HG03521 (cell line): ENCODE results near the gene CTRB1.
"Not testable (repeated sequence)": the region's sequence is repeated elsewhere in the genome, so short reads cannot be mapped to it uniquely, and the experiment has no call there.

Experiments
- ATAC-seq: cut with Tn5 transposase; IDR thresholded peaks from one replicate; pipeline ENCODE4 v1.9.1; 2021; ENCODE audit warnings: mild to moderate bottlenecking, moderate library complexity; ENCODE audit not compliant: unreplicated experiment

The CTRB1 gene

GRCh38 chr16:75203667-75204409 lies 14.9 kb upstream of the CTRB1 start:
- ATAC-seq, result no peak

GRCh38 chr16:75204410-75204758 lies 14.4 kb upstream of the CTRB1 start:
- no peak for ATAC-seq

DNA sequence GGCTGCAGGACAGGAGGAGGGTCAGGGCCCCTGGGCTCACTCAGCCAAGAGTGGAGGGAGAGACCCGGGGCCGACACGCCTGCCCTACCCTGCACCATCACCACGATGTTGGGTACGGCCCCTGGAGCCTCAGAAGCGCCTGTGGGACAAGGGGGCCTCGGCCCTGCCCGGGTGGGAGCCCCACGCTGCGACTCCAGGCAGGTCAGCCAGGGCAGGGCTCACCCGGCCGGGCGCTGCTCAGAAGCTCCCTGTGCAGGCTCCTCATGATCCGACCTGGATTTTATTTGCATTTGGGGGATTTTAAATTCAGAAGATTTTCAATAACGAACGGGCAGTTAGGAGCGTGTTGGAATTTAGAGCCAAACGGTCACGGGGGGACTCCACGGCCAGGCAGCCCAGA lies 13.9 kb upstream of the CTRB1 start:
- ATAC-seq, result not testable (repeated sequence)

DNA sequence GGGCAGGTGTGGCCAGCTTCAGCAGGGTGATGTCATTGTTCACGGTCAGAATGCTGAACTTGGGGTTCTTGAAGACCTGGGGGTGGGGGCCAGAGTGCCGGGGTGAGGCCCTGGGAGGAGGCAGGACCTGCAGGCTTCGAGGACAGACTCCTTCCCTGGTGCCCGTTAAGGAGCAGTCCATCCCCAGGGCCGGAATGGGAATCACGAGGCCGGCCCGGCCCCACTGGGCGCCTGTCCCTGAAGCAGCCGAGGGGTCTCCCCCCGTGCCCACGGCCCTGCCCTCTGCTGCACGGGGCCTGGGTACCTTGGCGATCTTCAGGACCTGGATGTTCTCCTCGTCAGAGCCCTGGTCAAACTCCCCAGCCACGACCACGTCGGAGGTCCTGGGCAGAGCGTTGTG lies 13.3 kb upstream of the CTRB1 start:
- not testable (repeated sequence) for ATAC-seq

- ATAC-seq, result not testable (repeated sequence)
Measured at GRCh38 chr16:75205961-75206748, 12.6 kb upstream of the CTRB1 start.

DNA sequence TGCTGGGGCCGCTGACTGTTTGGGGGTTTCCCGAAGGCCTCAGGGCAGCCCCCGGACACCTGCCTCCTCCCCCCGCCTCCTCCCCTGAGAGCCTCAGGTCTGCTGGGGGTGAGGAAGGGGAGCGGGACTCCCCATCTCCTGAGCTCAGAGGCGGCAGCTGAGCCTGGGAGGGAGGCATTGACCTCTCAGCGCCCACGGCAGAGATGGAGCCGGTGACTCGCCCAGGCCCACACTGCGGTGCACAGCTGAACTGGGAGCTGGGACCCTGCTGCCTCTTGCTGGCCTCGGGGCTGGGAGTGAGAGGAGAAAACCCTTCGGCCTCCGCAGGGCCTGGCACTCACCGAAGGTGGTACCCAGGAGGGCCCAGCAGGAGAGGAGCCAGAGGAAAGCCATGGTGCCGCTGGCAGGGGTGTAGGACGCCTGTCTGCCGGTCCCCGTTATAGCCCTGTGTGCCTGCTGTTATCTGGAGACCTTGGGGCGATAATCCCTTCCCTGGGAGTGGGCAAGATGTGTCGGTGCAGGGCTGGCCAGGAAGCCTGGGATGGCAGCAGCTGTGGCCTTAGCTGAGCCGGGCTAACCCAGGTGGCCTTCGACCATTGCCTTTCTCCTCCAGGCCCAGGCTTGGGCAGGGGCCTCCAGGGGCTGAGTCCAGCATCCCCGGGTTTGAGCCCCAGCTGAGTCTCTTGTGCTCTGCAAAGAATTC lies 11.9 kb upstream of the CTRB1 start, which contains the start of gene CTRB2:
Gene CTRB2, minus strand, starts transcription at position 413 of the 703 bp plus-strand sequence. Its CDS starts 20 bp downstream, at position 393.
- no peak for ATAC-seq

- ATAC-seq, result no peak
Measured at GRCh38 chr16:75207831-75208230, 11.0 kb upstream of the CTRB1 start.

- no peak for ATAC-seq
Measured at GRCh38 chr16:75208242-75208825, 10.5 kb upstream of the CTRB1 start.

DNA sequence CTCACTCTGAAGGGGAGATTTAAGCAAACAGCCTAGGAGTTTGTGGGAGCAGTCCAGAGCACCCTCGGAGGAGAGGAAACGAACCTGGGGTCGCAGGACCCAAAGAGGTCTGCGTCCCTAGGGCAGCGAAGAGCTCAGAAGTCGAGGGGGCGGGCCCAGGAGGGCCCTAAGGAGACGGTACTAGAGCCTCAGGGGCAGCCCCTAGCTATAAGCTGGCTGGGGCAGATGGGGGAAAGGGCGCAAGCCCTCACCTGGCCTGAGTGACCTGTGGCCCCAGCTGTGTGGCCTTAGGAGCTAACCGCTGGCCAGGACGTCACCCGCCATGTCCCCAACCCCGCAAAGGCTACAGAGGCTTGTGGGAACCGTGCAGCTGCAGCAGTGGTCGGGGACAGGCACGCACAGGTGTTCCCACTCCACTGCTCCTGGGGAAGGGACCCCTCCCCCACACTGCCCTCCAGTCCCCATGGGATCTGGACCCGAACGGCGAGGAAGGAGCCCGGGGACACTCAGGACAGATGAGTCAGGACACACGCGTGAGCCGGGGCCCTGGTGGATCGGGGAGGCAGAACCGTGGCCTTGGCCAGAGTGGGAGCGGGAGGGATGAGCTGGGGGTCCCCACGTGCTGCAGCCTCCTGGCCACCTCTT lies 9.8 kb upstream of the CTRB1 start:
- ATAC-seq, result no peak

GRCh38 chr16:75209514-75209913 lies 9.3 kb upstream of the CTRB1 start:
- not testable (repeated sequence) for ATAC-seq

- no peak for ATAC-seq
Measured at GRCh38 chr16:75209944-75210343, 8.8 kb upstream of the CTRB1 start.

GRCh38 chr16:75211286-75211685 lies 7.5 kb upstream of the CTRB1 start:
- not testable (repeated sequence) for ATAC-seq

GRCh38 chr16:75216127-75216526 lies 2.7 kb upstream of the CTRB1 start:
- no peak for ATAC-seq

DNA sequence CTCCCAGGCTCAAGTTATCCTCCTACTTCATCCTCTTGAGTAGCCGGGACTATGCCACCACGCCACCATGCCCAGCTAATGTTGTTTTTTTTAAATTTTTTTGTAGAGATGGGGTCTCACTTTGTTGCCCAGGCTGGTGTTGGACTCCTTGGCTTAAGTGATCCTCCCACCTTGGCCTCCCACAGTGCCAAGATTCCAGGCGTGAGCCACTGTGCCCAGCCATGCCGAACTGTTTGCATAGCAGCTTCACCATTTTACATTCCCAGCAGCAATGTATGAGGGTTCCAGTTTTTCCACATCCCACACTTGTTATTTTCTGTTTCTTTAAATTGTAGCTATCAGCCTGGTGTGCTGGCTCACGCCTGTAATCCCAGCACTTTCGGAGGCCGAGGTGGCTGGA lies 2.2 kb upstream of the CTRB1 start:
- no peak for ATAC-seq

DNA sequence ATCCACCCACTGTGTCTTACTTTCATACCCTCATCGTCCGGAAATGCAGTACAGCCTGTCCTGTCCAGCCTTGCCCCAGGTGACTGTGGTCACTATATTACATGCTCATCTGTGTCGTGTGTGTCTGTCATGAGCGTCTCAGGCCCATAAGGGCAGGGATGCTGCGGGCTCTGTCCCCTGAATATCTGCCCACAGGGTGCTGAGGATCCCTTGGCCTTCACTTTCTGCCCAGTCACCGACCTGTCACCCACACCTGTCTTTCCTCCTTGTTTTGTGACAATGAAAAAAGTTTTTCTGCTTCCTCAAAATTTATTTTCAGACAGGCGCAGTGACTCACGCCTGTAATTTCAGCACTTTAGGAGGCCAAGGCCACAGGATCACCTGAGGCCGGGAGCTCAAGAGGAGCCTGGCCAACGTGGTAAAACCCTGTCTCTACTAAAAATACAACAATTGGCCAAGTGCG lies 1.4 kb upstream of the CTRB1 start:
- ATAC-seq, result no peak

GRCh38 chr16:75219088-75219487 lies 300 bp downstream of the CTRB1 start:
- no peak for ATAC-seq

GRCh38 chr16:75219838-75220237 lies 1.1 kb downstream of the CTRB1 start:
- ATAC-seq, result no peak

DNA sequence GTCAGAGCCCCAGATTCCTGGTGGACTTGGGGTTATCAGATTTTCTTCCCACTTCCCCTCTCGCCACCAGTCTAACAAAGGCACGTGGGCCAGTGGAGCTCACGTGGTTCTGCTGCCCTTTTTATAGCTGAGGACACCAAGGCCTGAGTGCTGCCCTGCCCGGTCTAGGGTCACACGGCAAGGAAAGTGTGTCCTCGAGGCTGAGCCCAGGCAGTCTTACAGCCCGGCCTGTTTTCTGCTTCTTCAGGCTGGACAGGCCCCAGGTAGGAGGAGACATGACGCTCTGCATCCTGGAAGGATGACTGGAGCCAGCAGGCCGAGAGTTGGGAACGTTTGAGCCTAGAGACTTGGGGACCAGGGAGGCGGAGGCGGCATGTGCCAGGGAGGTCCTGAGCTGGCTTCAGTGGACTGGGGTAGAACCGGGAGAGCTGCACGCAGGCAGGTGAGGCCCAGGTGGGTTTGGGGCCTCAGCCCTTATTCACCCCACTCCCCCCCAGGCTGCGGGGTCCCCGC lies 3.5 kb downstream of the CTRB1 start:
- ATAC-seq, result no peak

DNA sequence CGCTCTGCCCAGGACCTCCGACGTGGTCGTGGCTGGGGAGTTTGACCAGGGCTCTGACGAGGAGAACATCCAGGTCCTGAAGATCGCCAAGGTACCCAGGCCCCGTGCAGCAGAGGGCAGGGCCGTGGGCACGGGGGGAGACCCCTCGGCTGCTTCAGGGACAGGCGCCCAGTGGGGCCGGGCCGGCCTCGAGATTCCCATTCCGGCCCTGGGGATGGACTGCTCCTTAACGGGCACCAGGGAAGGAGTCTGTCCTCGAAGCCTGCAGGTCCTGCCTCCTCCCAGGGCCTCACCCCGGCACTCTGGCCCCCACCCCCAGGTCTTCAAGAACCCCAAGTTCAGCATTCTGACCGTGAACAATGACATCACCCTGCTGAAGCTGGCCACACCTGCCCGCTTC lies 4.3 kb downstream of the CTRB1 start:
- not testable (repeated sequence) for ATAC-seq

DNA sequence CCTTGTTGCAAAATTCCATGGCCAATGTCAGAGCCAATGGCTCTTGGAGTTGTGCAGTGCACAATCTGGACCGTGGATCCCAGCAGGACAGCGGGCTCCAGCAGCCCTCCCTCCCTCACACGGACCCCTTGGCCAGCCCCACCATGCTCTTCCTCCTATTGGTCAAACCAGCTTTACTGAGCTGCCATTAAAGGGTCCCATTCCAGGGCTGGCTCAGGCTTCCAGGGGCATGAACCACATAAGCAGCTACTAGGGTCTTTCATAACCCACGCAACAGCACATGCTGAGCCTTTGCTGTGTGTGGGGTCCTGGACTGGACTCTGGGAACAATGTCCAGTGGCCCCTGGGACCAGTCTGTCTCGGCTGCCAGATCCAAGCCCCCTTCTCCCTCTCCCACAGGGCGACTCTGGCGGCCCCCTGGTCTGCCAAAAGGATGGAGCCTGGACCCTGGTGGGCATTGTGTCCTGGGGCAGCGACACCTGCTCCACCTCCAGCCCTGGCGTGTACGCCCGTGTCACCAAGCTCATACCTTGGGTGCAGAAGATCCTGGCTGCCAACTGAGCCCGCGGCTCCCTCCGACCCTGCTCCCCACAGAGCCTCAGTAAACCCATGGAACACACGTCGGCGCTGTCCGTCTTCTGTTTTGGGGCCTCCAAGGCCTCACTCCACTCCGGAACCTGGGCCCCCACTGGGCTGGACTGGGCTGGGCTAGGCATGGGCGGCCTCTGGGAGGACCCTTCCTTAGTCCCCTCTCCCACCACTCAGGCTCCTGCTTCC lies 5.7 kb downstream of the CTRB1 start:
- no peak for ATAC-seq
